ENCODE data around the gene CLMN. TPM values are rescaled to one million over a fixed set of nuclear protein-coding genes. Genes with fewer than 3 reads are reported as not detected.

CLMN gene
- total RNA-seq, 1 donor from 2014 or later: 8.5 TPM

GRCh38 chr14:95321693-95322455 is 2.2 kb upstream of the CLMN start:
- DNase-seq: no peak

- DNase-seq: no peak
Observed at GRCh38 chr14:95320955-95321600, 1.4 kb upstream of the CLMN start.

- no peak for DNase-seq
Observed at GRCh38 chr14:95320078-95320895, 579 bp upstream of the CLMN start.

GRCh38 chr14:95318399-95319311 is 1.1 kb downstream of the CLMN start:
- no peak for DNase-seq

DNA sequence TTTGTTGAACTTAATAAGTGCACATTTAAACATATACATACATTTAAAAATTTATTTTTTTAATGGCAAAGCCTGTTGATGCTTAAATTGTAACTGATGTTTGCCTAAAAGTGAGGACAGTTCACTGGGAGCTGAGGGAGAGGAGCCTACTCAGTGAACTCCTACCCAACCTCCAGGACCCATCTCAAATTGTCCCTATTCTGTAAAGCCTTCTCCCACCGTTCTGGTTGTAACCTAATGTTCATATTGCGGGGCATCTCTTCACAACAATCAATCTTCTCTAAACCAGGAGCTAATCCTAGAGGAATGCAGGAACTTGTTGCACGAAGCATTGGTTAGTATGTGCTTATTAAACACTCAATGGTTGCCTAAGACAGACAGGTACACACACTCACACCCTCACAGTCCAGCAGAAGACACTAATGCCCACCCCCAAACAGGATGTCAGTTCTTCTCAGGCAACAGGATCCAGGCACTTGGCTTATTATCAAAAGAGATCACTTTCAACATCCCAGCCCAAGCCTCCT is 1.8 kb downstream of the CLMN start:
- DNase-seq: no peak

DNA sequence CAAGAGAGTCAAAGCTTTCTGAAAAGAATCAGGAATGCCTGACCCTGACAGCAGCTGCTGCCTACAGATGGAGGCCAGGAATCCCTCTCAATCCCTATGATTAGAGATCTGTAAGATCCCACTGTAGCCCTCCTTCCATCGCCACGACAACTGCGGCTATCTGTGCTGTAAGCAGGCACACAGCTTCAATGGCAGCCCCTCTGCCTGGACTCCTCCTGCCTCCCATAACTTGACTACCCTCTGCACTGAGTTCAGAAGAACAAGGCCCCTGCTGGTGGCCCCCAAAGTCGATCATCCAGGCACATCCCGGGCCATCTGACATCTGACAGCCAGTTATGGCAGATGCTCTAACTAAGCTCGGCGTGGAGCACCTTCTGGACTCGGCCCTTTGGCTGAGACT is 2.9 kb downstream of the CLMN start:
- DNase-seq: peak; percentile 80

- peak; percentile 49 for DNase-seq
Observed at GRCh38 chr14:95315579-95315978, 4.1 kb downstream of the CLMN start.

DNA sequence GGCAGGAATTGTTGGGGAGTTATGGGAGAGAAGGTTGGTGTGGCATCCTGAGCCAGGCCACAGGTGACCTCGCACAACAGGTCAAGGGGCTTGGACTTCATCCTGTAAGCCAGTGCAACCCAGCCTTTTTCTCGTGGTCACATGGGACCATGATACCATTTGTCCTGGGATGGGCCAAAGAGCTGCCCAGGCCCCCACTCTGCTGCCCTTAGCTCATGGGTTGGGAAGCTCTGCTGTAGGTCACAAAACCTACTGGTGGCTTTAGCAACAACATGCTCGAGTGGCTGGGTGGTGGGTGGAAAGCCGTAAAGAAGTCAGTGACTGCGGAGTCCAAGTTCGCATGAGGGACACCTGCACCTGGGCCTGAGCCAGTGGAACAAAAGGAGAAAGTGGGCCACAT is 4.6 kb downstream of the CLMN start:
- no peak for DNase-seq

DNA sequence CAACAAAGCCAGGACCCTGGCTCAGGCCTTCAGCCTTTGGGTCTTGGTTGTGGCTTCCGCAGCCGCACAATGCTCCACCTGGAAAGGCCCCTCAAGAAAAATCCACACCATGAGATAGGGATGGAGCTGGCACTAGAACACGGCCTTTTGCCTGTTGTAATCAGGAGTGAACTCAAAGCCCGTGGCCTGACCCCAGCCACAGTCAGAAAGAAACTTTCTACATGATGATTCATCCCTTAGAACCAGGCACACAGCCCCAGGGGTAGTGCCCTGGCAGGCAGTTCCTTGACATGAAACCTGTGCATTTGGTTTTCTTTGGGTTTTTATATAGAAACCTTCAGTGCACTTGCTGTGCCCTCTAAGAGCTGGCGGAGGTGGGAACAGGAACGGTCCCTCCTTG is 5.1 kb downstream of the CLMN start:
- no peak for DNase-seq

- DNase-seq: no peak
Observed at GRCh38 chr14:95313707-95314106, 6.0 kb downstream of the CLMN start.

DNA sequence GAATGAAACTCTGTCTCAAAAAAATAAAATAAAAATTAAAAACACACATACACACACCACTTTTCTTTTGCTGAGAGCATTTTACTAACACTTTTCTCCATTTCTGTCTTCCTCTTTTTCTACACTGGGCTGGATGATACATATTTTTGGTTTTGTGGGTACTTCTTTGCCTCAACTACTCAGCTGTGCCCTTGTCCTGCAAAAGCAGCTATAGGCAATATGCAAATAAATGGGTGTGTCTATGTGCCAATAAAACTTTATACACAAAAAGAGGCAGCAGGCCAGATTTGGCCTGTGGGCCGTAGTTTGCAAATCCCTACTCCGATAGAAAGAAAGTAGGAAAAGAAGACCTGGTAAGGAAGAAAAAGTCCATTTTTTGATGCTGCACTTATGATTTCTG is 6.5 kb downstream of the CLMN start:
- DNase-seq: no peak

GRCh38 chr14:95312311-95312710 is 7.4 kb downstream of the CLMN start:
- no peak for DNase-seq

GRCh38 chr14:95311752-95312151 is 8.0 kb downstream of the CLMN start:
- DNase-seq: no peak

- DNase-seq: no peak
Observed at GRCh38 chr14:95310635-95311380, 8.9 kb downstream of the CLMN start.

DNA sequence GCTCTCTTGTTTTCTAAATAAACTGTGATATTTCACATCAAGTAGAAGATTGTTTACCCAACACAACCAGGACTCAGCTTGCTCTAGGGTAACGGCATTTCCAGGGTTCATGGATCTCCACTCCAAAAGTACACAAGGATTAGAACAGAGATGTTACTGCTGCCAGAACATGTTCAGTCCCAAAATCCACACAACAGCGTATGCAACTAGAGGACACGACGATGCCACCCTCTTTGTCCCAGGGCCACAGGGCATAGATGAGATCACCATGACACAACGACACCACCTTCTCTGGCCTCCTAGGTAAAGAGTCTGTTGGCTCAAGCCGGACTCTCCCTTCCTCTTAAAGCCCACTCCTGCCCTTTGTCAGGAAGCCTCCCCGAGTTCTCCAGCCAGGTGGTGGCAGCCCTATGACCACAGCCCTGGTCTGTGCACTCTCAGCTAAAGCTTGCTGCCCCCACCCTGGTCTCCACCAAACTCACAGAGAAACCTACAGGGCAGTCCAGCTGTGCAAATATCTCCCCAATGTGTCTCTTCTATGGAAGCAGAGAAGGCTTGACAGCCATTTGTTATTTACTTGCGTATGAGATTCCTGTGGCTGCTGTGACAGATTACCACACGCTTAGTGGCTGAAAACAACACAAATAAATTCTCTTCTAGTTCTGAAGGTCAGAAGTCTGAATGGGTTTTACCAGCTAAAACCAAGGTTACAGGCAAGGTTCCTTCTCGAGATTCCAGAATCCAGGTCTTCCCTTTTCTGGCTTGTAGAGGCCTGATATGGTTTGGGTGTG is 10.3 kb downstream of the CLMN start:
- DNase-seq: no peak

DNA sequence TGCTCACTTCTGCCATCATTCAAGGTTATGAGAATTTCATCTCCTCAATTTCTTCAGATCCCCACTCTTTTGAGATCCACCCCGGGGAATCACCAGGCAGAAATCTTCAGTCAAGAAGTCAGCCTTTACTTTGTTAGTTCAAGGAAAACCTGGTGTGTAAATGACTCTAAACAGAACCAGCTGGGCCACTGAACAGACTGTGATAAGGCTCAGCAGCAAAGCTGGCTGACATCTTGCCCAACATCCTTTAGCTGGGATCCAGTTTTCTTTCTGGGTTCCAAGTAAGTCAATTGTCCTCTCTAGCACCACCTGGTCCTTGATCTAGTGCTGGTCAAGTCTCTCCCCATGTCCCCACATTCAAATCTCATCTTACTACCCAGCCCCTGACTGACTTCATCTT is 11.6 kb downstream of the CLMN start:
- DNase-seq: no peak

DNA sequence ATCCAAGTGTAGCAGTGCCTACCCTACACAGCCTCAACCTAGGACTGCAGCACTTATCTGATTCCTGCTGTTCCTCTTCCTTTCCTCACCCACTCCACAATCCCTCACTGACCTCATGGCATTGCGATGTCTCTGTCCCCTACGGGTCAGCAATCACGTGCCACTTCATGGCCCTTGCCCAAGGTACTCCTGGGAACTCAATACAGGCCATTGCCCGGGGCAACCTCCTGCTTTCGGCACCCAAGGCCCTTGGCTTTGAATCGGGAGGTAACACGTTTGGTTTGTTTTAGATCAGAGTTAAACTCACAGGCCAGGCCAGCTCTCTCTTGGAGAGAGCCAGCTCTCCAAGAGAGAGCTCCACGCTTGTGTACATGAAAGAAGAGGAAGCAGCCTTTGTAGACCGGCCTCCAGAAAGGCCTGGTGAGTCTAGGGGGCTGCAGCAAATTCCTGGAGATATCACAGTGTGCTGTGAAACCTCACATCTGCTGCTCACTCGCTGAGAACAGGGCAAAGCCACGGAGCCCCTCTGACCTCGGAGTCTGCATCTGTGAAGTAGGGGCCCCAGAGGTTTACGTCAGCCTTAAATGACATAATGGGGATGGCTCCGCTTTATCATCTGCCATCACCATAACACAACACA is 12.2 kb downstream of the CLMN start:
- DNase-seq: peak; percentile 58

DNA sequence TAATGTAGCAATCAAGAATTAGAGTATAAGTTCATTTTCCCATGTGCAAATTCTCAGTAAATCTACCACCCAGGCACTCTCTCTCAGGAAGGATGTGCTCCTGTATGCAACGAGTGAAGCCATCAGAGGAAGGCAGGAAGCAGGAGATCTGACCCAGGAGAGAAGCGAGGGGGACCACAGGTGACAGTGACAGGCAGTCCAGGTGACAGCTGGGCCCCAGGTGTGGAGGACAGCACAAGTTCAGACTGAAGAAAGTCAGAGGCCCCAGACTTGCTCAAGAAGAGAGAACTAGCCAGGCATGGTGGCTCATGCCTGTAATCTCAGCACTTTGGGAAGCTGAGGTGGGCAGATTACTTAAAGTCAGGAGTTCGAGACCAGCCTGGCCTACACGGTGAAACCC is 13.8 kb downstream of the CLMN start:
- no peak for DNase-seq

DNA sequence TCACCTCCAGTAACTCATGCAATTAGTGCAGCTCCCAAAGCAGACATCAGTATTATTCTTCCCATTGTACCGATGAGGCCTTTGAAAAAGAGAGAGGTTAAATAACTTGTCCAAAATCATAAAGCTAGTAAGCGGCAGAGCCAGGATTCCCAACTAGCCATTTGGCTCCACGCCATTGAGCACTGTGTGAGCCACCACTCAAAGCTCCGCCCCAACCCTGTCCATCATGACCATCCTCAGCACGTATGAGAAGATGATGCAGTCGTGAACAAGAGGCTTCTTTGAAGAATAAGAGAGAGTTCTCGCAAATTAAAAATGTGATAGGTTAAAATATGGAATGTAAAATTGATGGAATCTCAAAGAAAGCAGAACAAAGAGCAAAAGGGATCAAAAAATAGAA is 14.6 kb downstream of the CLMN start:
- no peak for DNase-seq

GRCh38 chr14:95304342-95304741 is 15.4 kb downstream of the CLMN start:
- DNase-seq: no peak

All from tongue (tissue), 2 donors.